ENCODE results near the gene POPDC2. TPM values are rescaled to one million over a fixed set of nuclear protein-coding genes. Genes with fewer than 3 reads are reported as not detected.

Gene POPDC2
- total and polyA plus RNA-seq, 10 of the 15 experiments (the other 5 are each of a cell fraction or from before 2014, with no cell fraction given), result 1.8 to 12.7 (median 3.5) TPM

GRCh38 chr3:119628390-119628789, 32.0 kb downstream of the POPDC2 start (continued):
- TF ChIP-seq NFIC (IDR thresholded peaks at IDR 0.05; ENCODE audit: low read depth, low read length) (no peak; the same call in 1 of the 2 replicates), BCLAF1 (IDR thresholded peaks at IDR 0.05) (no peak), MXI1 (IDR thresholded peaks at IDR 0.05; ENCODE audit: low read depth, low read length) (no peak), DPF2 (IDR thresholded peaks at IDR 0.05) (peak; percentile 57; the same call in 1 of the 2 replicates), STAT1 (conservative IDR thresholded peaks at IDR 0.05) (no peak), BCL11A (IDR thresholded peaks at IDR 0.05; ENCODE audit: low read depth, low read length) (0 out of 2 replicates have a peak, but pooled peaks have one; percentile 12), ASH2L (IDR thresholded peaks at IDR 0.05; ENCODE audit: borderline replicate concordance, low read depth) (0 out of 2 replicates have a peak, but pooled peaks have one; percentile 18), NFYB (IDR thresholded peaks at IDR 0.05; ENCODE audit: insufficient read depth, low read depth, low read length) (no peak), ZNF592 (IDR thresholded peaks at IDR 0.05) (0 out of 2 replicates have a peak, but pooled peaks have one; percentile 35), RUNX3 (IDR thresholded peaks at IDR 0.05; ENCODE audit: low read length) (peak; percentile 57), TBL1XR1 (IDR thresholded peaks at IDR 0.05; ENCODE audit: low read depth, low read length) (no peak)
